Esophagus (tissue), 2 donors: ENCODE results near the gene SFXN2. TPM values are rescaled to one million over a fixed set of nuclear protein-coding genes. Genes with fewer than 3 reads are reported as not detected.

ENCODE experiments used
- H3K27ac ChIP-seq, 2 donors: one replicate each; pipeline ENCODE4 v1.5.1; 2013; ENCODE audit warnings: low read depth in 2 of 2, mild to moderate bottlenecking in 2 of 2, inconsistent platforms in 1 of 2, low read length in 1 of 2, moderate library complexity in 1 of 2
- H3K27me3 ChIP-seq, 2 donors: one replicate each; pipeline ENCODE4 v1.6.1; 2013; ENCODE audit warnings: low read length in 2 of 2, control low read depth in 1 of 2, mild to moderate bottlenecking in 1 of 2; ENCODE audit not compliant: insufficient read depth in 2 of 2, control insufficient read depth in 1 of 2
- H3K36me3 ChIP-seq, 2 donors: one replicate each; pipeline ENCODE4 v1.6.1; 2013; ENCODE audit warnings: low read length in 1 of 2; ENCODE audit not compliant: control insufficient read depth in 2 of 2, insufficient read depth in 2 of 2
- H3K4me1 ChIP-seq, 2 donors: one replicate each; pipeline ENCODE4 v1.6.1; 2013; ENCODE audit warnings: low read length in 1 of 2; ENCODE audit not compliant: control insufficient read depth in 2 of 2, insufficient read depth in 2 of 2
- H3K4me3 ChIP-seq, 2 donors: one replicate each; pipeline ENCODE4 v1.5.1; 2013; ENCODE audit warnings: low read length in 2 of 2, mild to moderate bottlenecking in 2 of 2, low read depth in 1 of 2, moderate library complexity in 1 of 2
- H3K9me3 ChIP-seq, 2 donors: one replicate each; pipeline ENCODE4 v1.6.1; 2013; ENCODE audit warnings: mild to moderate bottlenecking in 2 of 2, low read depth in 1 of 2, low read length in 1 of 2, moderate library complexity in 1 of 2; ENCODE audit not compliant: control insufficient read depth in 2 of 2, insufficient read depth in 1 of 2
- WGBS, 2 donors: extraction: QIAGEN DNeasy Blood & Tissue Kit; methylation state at CpG; one replicate each; pipeline ENCODE4 v1.1.7; 2013; 5-methylcytosine and 5-hydroxymethylcytosine counted together
- polyA plus RNA-seq, 2 donors: library from polyadenylated mRNA; stranded (reverse); fragments of 200-250 nt; gene quantifications; one replicate each; pipeline ENCODE4 v1.2.3, GENCODE V29; 2013
- donor health status: healthy with polysubstance abuse.
- donor health status: Bipolar disorder and iron deficiency.

The SFXN2 gene
- polyA plus RNA-seq, 2 donors: 3.5 to 5.7 TPM

DNA sequence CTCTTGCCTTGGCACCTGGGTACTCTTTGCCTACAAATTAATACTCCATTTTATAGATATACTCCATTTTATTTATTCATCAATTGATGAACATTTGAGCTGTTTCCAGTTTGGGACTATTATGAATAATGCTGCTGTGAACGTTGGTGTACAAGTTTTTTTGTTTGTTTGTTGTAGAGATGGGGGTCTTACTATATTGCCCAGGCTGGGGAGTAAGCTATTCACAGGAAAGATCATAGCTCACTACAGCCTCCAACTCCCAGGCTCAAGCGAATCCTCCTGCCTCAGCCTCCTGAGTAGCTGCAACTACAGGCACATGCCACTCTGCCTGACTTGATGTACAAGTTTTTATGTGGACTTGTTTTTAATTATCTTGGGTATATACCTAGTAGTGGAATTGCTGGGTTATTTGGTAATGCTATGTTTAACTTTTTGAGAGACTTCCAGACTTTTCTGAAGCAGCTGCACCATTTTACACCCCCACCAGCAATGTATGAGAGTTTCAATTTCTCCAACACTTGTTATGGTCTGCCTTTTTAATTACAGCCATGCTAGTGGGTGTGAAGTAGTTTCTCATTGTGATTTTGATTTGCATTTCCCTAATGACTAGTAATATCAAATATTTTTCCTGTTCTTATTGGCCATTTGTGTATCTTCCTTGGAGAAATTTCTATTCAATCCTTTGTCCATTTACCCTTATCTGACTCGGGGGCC lies 45.2 kb downstream of the SFXN2 start:
- Histone ChIP-seq H3K4me1 (peaks cover 0 to 7% of the 10 kb centered on the region in 2 donors), H3K4me3 (no peak overlapping the region), H3K27me3 (no peaks in the 10 kb centered on the region), H3K36me3 (peaks cover 0 to 5% of the 10 kb centered on the region in 2 donors), H3K9me3 (no peaks in the 10 kb centered on the region), H3K27ac (no peak overlapping the region)
- 88 to 94% methylated on average over 3 of the region's 3 CpGs for WGBS, 2 donors

DNA sequence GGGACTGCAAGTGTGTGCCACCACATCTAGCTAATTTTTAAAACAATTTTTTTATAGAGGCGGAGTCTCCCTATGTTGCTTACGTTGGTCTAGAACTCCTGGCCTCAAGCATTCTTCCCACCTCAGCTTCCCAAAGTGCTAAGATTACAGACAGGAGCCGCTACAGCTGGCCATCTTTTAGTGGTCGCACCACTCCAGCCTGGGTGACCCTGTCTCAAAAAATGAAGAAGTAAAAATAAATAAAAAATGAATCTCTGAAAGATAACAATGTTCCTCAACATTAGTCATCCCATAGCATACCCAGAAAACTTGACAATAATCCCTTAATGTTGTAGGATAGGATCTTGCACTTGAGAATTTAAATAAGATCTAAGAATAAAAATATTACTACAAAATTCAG lies 47.5 kb downstream of the SFXN2 start:
- H3K4me3 ChIP-seq: no peak overlapping the region
- peaks cover 0 to 9% of the 10 kb centered on the region in 2 donors for H3K4me1 ChIP-seq
- peaks cover 0 to 5% of the 10 kb centered on the region in 2 donors for H3K36me3 ChIP-seq
- WGBS, 2 donors: 95 to 96% methylated on average over 4 of the region's 4 CpGs
- no peak overlapping the region for H3K27ac ChIP-seq
- no peaks in the 10 kb centered on the region for H3K27me3 ChIP-seq
- H3K9me3 ChIP-seq: no peaks in the 10 kb centered on the region

- peaks cover 0 to 5% of the 10 kb centered on the region in 2 donors for H3K36me3 ChIP-seq
- H3K27me3 ChIP-seq: no peaks in the 10 kb centered on the region
- no peak overlapping the region for H3K4me3 ChIP-seq
- WGBS, 2 donors: 67 to 84% methylated on average over 7 of the region's 7 CpGs
- peak overlapping the region in 1 of 2 donors; percentile 1 for H3K27ac ChIP-seq
- peaks cover 0 to 6% of the 10 kb centered on the region in 2 donors for H3K4me1 ChIP-seq
- no peaks in the 10 kb centered on the region for H3K9me3 ChIP-seq
These were observed 48.1 kb downstream of the SFXN2 start for GRCh38 chr10:102762401-102763015.

- H3K27ac ChIP-seq: no peak overlapping the region
- no peaks in the 10 kb centered on the region for H3K27me3 ChIP-seq
- 87 to 92% methylated on average over 7 of the region's 7 CpGs for WGBS, 2 donors
- peaks cover 0 to 6% of the 10 kb centered on the region in 2 donors for H3K4me1 ChIP-seq
- no peaks in the 10 kb centered on the region for H3K9me3 ChIP-seq
- peaks cover 0 to 5% of the 10 kb centered on the region in 2 donors for H3K36me3 ChIP-seq
- H3K4me3 ChIP-seq: no peak overlapping the region
These were observed 48.7 kb downstream of the SFXN2 start for GRCh38 chr10:102763037-102763607.

DNA sequence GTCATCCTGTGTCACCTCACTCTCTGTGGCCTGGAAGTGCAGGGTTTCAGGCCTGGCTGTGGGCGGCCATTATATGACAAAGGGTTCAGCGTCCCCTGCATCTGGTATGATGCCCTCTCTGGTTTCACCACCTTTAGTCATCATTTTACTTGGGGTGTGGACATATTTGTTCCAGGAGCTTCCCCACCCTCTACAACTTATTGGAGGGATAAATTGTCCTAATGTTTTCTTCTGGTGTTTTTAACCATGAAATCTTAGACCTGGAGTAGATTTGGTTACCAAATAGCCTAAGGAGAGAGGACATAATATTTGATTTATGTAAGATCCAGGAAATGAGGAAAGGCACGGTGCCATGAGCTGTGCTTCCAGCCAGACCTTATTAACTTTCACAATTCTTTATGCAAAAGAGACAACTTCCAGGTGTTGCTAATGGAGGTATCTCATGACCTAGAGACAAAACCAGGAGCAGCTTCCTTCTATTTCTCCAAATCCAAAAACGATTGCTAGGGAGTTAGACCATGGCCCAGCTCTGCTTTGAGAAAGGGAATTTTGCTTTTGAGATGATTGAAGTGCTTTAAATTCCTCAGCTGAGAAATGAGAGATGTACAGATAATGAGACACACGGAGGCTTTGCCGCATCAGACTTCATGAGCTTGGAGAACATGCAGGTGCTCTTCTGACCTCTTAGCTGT lies 50.2 kb downstream of the SFXN2 start:
- H3K27ac ChIP-seq: peak overlapping the region in 1 of 2 donors; percentile 33
- WGBS, 2 donors: 56 to 58% methylated on average over 6 of the region's 6 CpGs

DNA sequence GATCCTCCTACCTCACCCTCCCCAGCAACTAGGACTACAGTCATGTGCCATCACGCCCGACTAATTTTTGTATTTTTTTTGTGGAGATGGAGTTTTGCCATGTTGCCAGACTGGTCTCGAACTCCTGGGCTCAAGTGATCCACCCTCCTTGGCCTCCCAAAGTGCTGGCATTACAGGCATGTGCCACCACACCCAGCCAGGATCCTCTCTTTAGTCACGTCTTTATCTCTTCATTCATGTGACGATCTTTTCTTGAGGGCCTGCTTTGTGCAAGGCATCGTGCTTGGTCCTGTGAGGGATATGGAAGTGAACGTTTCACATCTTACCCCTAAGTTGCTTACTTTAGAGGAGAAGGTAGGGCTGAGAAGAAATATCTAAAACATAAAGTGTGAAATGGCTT lies 50.9 kb downstream of the SFXN2 start:
- Histone ChIP-seq H3K9me3 (no peaks in the 10 kb centered on the region), H3K27me3 (no peaks in the 10 kb centered on the region), H3K4me1 (peaks cover under 1 to 8% of the 10 kb centered on the region in 2 donors), H3K36me3 (peaks cover 0 to 5% of the 10 kb centered on the region in 2 donors), H3K27ac (peak overlapping the region in 1 of 2 donors; percentile 13), H3K4me3 (no peak overlapping the region)
- 72 to 75% methylated on average over 7 of the region's 7 CpGs for WGBS, 2 donors

More for the DNA sequence above, 50.2 kb downstream of the SFXN2 start:
- H3K4me1 ChIP-seq: peaks cover 0 to 6% of the 10 kb centered on the region in 2 donors
- H3K27me3 ChIP-seq: no peaks in the 10 kb centered on the region
- H3K9me3 ChIP-seq: no peaks in the 10 kb centered on the region
- H3K4me3 ChIP-seq: no peak overlapping the region
- peaks cover 0 to 5% of the 10 kb centered on the region in 2 donors for H3K36me3 ChIP-seq

DNA sequence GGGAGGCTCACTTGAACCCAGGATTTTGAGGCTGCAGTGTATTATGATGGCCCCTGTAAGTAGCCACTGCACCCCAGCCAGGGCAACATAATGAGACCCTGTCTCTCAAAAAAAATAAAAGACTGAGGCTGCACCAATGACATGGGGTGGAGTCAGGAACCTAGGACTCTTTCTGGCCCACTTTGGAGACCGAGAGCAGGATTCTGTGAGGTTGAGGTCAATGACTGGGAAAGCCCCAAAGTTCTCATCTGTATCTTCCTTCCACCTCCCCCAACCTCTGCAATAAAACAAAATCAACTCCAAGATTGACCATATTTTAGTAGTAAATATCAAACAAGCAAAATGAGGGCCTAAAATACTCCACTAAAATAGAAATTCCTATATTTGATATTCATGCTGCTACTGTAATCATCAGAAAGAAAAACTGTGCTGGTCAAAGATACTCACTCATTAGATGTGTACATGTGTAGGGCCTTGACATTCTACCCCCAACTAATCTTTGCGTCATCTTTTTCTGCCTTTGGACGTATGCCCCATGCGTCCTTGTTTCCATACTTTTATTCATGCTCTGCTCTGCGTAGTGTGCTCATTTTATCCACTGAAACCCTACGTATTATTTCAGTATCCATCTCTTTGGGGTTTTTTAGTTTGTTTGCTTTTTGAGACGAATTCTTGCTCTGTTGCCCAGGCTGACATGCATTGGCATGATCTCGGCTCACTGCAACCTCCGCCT lies 53.2 kb downstream of the SFXN2 start:
- Histone ChIP-seq H3K9me3 (no peaks in the 10 kb centered on the region), H3K27me3 (no peaks in the 10 kb centered on the region), H3K4me1 (peaks cover 3 to 13% of the 10 kb centered on the region in 2 donors), H3K4me3 (no peak overlapping the region), H3K36me3 (peaks cover 0 to 5% of the 10 kb centered on the region in 2 donors), H3K27ac (no peak overlapping the region)
- 72 to 79% methylated on average over 9 of the region's 9 CpGs for WGBS, 2 donors

GRCh38 chr10:102769375-102770107 lies 55.1 kb downstream of the SFXN2 start:
- Histone ChIP-seq H3K36me3 (no peaks in the 10 kb centered on the region), H3K27me3 (no peaks in the 10 kb centered on the region), H3K4me3 (no peak overlapping the region), H3K9me3 (no peaks in the 10 kb centered on the region), H3K27ac (peak overlapping the region in 1 of 2 donors; percentile 18), H3K4me1 (peaks cover 3 to 18% of the 10 kb centered on the region in 2 donors)
- WGBS, 2 donors: 49 to 53% methylated on average over 7 of the region's 7 CpGs
